Stimulated activated CD8-positive, alpha-beta memory T cell treated with anti-CD3 and anti-CD28 coated beads, Interleukin-12 subunit alpha, Interleukin-12 subunit beta, amount 100 ng/mL, for 1 hour (primary cell): ENCODE measurements around the gene EEFSEC.

Source experiments
- DNase-seq: peaks from one replicate; pipeline ENCODE4 v3.0.0-alpha.2; 2020; ENCODE audit warnings: low read depth

Gene EEFSEC

DNA sequence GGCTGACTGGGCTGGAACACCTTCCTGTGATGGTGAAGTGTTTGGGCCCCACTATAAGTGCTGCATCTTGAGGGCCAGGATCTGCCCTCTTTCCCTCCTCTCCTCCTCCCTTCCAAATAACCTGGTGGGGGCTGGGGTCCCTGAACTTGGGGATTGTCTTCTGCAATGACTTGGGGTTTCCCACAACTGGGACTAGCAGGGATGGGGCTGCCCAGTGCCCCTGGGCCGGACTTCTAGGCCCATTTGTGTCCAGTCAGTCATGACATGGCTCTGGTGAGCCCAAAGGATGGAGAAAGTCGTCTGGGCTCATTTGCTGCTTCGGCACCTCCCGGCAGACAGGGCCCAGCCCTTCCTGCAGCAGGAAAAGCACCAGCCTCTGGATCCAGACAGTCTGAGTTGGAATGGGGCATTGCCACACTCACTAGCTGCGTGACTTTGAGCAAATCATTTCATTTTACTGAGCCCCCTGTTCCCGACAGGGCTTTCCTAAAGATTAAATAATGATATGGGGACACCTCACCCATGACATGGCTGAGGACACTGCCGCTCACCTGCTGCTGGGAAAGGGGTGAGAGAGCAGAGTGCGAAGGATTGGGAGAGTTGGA lies 200.2 kb downstream of the EEFSEC start:
- no peak for DNase-seq

DNA sequence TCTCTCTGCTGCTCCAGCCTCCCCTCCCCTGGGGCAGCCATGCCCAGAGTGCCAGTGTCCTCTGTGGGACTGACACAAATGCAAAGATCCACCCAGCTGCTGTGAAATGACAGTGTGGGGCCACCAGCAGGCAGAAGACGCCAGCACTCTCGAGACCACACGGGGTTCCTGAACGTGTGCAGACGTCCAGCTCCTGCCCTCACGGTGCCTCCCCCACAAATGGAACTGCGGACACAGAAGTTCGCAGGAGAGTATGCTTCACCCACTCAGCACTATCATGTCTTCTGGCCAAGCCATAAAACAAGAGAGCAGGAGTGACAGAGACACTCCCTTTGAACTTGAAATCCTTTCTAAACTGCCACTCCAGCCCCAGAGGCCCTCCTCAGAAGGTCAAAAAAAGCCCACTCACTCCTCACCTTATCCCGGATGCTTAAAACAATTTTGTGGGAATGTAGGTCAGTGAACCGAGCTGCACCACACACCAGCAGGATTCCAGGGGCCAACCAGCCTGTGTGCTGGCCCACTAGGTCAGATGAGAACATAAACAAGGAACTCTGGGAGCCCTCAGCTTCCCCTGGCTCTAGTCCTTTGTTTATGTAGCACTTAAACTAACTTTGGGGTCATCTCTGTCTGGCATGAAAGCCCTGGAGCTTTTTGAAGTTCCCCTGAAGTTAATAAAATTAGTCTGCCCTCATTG lies 200.9 kb downstream of the EEFSEC start:
- DNase-seq = no peak

DNA sequence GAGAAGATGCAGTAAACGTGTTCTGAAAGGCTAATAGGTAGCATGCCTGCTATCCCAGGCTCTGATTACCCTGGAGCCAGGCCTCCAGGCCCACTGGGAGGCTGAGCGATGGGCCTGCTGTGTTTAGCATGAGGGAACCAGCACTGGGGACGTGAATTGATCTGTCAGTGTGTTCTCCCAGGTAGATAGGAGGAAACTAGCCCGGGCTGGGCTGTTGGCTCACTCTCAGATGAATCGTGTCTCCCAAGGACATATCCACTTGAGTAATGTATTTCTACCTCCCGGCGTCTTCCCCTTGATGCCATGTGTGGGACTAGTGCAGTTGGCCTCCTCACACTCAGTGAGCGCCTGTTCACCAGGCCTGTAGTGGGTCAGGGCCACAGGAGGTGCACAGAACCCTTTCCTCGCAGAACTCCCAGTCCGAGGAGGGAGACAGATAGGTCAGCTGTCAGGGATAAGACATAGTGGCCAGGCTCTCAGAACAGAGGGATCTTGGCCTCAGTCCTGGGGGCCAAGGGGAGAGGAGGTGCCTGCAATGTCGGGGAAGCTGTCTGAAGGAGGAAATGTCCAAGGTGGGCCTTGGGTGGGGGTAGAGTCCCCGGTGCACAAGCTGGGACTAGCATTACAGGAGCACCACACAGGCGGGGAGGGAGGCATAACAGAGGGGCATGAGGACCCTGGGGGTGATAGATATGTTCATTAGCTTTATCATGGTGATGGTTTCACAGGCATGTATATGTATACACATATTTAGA lies 201.7 kb downstream of the EEFSEC start:
- DNase-seq = no peak

DNA sequence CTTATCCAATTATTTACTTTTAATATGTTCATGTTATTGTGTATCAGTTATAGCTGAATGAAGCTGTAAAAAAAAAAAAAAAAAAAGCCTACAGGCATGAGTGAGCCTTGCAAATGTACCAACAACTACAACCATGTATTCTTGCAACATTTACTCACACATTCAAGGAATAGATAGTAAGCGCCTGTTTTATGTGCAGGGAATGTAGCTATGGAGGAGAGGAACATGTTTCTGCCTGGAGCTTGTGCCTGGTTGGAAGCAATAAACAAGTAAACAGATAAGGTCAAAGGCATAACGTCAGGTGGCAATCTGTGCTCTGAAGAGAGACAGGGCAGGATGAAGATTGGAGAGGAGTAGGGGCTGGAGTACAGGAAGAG lies 202.2 kb downstream of the EEFSEC start:
- DNase-seq = no peak

DNA sequence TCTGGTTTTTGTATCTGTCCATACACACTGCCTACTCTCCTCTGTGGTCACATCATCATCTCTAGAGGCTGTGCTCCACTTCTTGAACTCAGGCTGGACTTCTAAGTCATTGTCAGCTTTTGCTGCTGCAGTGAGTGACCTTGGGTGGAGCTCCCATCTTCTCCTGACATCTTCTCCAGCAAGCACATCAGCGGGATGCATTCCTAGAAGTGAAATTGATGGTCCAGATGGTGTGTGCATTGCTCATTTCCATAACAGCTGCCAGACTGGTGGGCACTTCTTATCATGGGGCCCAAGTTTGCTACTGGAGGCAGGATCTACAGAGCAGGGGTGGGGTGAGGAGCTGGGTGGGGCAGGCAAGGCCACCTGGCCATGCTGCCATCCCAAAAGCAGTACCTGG lies 203.5 kb downstream of the EEFSEC start:
- no peak for DNase-seq

DNA sequence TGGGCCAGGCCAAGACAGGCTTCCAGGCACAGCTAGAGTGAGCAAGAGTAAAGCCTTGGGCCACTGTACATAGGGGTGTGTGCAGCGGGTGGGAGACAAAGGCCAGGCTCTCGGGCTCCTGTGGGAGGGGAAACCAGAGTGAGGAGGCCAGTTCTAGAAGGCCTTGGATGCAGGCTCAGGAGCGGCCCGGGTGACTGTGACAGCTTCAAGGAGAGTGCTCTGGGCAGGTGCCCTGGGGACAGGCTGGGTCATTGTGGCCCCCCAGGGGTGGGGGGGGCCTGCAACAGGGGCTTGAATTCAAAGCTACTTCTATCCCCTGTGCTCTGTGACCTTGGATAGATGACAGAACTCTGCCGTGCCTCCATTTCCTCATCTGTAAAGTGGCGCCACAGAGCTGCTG lies 204.3 kb downstream of the EEFSEC start:
- DNase-seq = no peak

DNA sequence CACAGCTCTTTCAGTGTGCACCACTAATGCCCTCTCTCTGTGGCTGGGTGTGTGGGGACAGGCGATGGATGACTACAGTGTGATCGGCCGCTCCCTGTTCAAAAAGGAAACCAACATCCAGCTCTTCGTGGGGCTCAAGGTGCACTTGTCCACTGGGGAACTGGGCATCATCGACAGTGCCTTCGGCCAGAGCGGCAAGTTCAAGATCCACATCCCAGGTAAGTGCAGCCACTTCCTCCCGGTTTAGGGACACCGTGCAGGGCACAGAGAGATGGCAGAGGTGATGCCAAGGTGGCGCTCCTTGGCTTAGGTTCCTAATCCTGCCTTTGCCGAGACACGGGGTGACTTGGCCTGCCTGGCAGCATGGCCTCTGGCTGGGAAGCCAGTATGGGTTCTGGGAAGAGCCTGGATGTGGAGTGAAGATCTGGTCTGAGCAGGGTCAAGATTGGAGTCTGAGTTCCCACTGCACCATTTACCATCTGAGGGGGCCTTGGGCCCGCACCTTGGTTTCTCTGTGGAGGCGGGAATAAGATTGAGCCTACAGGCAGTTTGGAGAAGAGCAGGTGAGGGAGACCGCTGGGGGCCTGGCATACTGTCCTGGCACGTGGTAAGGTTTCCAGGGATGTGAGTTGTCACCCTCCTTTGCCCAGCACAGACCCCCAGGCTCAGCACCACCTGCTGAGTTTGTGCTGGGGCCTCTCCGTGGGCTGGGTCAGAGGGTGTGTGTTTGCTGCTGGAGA lies 205.0 kb downstream of the EEFSEC start:
- DNase-seq = no peak

DNA sequence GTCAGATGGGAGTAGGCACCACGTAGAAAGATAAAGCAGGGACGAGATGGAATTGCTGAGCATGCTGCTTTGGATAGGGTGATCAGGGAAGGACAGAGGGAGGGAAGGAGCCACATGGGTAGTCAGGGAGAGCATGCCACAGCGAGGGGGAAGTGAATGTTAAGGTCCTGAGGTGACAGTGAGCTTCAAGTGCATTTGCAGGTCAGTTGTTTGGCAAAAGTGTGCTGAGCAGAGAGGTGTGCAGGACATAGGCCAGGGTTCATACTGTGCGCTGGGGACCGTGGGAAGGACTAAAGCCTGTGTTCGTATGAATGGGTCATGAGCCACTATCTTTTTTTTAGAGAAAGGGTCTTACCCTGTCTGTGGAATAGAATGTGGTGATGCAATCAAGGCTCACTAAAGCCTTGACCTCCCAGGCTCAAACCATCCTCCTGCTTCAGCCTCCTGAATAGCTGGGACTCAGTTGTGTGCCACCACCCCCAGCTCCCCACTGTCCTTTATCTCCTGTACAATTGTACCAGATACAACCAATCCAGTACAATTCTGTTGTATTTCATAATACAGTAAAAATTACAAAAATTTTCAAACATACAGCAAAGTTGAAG lies 205.9 kb downstream of the EEFSEC start:
- DNase-seq = no peak

DNA sequence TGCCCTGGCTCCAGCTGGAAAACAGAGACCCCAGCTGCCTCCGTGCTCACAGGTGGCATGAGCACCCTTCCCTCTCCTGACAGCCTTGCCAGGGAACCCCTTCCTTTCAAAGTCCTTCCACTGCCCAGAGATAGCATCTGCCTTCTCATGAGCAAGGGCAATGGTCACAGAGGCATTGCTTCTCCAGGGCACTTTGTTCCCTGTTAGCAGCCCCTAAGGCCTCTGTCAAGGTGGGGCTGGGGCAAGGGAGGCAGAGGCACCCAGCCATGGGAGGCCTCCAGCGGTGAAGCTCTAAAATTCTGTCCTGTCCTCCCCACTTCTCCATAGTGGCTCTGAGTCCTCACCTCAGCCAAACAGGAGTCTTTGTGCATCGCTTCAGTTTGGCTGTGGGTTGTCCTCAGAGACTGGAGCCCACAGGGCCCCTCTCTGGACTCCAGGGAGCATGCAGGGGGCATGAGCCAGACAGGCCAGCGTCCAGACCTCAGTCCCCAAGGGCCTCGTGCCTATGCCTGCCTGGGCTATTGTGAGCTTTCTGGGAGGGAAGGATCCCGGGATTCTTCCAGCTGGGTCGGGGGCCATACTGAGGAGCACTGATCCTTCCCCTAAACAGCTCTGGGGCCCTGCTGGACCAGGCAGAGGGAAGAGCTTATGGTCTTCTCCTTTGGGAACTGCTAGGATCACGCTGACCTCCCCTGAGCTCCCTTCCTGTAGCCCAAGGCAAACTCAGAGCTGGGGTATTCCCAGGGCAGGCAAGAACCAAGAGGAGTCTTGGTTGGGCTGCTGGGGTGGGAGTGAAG lies 206.8 kb downstream of the EEFSEC start:
- no peak for DNase-seq

DNA sequence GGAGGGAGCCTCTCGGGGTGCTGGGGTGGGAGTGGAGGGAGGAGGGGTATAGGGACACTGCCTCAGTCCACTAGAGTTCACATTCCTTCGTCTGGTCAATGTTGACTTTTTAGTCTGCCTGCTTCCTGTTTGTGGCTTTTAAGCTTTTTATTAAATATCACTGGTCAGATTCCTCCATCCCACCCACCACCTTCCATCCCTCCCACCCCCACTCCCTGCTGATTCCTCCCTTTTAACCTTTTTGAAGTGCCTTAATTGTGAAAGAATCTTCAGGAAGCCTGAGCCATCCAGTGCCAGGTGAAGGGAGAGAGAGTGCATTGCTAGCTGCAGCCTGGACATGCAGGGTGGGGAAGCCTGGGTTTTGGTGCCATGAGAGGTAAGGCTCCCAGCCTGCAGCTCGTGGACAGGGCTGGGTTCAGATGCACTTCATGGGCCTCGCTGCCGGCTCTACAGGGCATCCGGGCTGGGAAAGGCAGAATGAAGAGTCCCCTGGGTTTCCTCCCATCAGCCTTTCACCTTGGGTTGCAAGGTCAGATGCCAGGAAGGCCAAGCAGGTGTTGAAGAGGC lies 207.5 kb downstream of the EEFSEC start:
- DNase-seq = no peak

DNA sequence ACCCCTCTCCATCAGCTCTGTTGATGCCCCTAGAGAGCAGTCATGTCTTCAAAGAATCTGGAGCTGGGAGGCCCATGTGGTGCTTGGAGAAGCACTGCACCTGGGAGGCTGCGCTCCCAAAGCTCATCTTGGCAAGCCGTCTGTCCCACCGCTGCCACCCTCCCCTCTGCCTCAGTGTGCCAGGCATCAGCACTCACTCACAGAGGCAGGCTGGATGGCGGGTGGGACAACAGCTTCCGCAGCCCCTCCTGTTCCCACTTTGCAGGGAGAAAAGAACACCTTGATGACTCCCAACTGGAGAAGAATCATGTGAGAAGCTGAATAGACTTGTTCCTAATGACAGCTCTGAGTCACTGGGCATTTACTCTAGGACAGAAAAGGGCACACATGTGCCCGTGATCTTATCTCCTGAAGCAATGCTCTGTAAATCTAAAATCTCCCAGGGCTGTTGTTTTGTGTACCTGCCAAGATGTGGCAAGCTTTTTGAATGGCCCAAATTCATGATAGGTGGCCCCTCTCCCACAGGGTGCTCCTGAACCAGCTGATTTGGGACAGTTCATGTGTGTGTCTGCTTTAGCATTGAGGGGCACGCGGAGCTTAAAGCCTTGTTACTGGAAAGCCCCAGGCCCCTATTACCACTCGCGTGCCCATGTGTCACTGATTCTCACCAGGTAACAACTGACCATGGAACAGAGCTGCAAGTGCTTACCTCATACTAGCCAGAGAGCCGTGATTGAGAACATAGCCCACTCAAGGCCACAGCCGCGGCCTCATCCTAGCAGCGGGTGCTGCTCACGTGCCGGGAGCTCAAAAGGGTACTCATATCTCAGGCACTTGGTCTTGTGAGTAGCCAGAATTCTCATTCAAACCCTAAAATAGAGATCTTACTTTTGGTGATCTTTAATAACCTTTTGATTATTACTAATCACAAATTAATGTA lies 209.0 kb downstream of the EEFSEC start:
- no peak for DNase-seq

DNA sequence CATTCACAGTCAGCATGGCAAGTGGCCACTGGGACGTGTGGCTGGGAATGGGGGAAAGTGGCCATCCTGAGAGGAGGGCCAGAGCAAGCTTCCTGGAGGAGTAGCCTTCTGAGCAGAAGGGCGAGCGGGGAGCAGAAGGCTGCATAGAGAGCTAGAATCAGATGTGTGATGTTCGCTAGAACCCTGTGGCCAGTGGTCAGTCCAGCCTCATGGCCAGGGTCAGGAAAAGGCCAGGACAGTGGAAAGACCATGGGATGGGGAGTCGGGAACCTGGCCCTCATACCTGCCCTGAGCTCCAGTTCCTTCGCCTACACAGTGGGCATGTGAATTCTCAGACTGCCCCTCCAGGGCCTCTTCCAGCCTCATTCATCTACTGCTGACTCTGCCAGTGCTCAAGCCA lies 211.0 kb downstream of the EEFSEC start:
- DNase-seq = no peak

DNA sequence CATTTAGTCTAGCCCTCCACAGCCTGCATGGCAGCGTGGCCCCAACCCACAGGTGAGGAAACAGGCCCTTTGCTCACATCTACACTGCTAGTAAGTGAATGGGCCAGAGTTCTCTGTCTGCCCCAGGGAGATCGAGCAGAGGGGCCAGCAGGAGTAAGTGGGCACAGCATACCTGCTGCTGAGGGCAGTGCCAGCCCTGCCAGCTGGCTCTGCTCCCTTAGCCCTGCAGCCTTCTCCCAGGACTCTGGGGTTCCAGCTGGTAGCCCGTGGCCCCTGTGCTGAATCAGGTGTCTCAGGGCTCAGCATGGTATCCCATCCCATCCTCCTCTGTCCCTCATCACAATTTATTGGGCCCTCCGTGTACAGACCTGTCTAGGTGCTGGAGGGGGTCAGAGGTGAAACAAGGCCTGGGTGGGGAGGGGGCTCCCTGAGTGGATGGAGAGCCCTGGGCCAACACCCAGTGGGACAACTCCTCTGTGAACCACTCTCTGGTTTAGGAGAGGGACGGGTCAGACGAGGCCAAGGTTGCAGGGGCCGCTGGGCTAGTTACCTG lies 211.6 kb downstream of the EEFSEC start:
- no peak for DNase-seq

DNA sequence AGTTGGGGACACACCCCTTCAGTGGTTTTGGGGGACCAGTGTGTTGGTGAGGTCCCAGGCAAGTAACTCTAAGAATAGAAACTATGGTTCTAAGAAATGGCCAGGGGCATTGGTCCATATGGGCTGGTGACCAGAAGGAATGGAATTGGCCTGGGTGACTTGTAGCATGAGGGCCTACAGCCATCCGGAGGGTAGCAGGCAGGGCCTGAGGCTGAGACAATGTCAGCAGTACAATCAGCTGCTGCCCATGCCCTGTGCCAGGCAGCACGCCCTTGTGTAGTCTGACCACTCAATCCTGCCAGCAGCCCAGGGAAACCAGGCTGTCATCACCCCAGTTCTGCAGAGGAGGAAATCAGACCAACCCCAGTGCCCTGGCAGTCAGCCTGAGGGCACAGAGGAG lies 212.9 kb downstream of the EEFSEC start:
- no peak for DNase-seq

DNA sequence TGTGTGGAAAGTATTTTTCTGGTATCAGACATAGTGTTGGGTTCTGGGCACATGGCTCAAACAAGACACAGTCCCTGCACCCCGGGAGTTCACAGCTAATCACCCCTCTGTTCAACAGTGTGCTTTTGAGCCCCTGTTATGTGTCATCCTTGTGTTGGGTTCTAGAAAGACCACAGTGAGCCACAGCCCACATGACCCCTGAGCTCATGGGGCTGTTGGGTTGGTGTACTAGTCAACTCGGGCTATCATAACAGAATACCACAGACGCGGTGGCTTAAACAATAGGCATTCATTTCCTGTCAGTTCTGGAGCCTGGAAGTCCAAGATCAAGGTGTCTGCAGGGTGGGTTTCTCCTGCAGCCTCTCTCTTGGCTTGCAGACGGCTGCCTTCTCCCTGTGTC lies 213.4 kb downstream of the EEFSEC start:
- no peak for DNase-seq

DNA sequence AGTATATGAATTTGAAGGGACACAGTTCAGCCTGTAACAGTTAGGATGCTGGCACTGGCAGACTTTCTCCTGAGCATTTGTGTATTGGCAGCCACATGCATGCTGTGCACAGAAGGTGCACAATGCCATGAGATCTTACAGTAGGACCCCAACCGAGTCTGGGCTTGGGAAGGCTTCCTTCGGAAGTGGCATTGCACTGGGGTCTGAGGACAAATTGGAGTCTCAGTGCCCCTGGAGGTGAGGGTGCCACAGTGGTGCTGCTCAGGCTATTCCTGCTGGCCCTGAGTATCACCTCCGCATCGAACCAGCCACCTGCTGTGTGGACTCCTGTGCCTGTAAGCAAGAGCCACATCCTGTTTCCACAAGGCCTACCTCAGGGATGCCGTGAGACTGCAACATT lies 213.9 kb downstream of the EEFSEC start:
- no peak for DNase-seq

DNA sequence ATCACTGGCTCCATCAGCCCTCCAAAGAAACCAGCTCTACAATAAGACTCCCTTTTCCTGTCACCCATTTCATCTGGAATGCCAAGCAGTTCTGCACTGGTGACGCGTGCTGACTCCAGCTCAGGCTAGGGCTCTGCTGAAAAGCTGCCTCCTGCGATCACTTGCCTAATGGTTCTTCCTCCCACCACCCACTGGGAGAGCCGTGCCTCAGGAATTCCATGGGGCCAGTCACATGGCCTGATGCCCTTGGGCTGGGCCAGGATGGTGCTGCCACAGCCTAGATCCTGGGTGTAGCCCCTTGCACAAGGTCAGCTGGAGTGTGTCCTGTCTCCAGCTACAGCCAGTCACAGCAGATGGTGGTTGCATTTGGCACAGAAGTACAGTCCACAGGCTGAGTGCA lies 214.5 kb downstream of the EEFSEC start:
- no peak for DNase-seq

DNA sequence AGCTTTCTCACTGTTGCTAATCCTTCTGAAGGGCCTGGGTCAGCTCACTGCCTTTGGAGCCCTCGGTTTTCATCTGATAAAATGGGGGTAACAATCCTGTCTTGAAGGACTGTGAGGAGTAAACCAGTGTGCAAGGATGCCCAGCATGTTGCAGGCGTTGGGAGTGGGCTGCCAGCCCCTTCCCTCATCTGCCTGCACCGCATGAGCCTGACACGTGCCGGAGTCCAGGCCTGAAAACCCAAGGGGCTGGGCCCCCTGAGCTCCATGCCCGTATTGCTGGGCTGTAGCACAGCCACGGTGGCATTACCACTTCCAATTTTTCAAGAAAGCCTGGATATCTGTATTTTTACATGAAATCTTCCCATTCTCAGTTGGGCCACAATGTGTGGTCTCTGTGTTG lies 215.3 kb downstream of the EEFSEC start:
- no peak for DNase-seq

DNA sequence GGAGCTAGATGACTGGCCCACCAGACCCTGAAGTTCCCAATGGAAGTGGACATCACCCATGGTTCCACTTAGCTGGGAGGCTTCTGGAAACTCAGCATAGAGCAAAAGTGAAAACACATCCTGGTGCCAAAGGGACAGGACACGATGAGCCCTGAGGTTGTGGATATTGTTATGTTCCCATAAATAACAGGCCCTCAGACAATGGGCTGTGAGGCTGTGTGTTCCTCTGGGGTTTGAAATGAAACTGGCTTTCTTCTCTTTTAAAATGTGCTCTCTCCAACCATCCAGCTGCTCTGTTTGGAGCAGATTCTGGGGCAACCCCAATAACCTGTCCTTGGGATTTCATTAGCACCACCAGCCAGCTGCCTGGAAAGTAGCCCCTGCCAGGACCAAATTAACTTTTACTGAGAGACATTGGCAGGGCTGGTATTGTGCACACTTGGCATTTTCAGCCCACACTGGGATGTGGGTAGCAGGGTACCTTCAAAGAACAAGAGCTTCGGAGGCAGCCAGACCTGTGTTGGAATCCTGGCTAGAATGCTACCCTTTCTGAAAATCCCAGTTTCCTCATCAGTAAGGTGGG lies 215.9 kb downstream of the EEFSEC start:
- DNase-seq = no peak
